HG03469 (cell line): ENCODE measurements around the gene TRDN.

Source experiments
- ATAC-seq: cut with Tn5 transposase; IDR thresholded peaks from one replicate; pipeline ENCODE4 v1.9.1; 2021; ENCODE audit warnings: mild to moderate bottlenecking, moderate library complexity, moderate number of reproducible peaks; ENCODE audit not compliant: unreplicated experiment

Gene TRDN

GRCh38 chr6:123636782-123637181 is at the start of gene TRDN:
Gene TRDN, minus strand, starts transcription at chr6:123636950. Its CDS starts 175 bp downstream, at chr6:123636775.
- ATAC-seq: no peak

GRCh38 chr6:123681957-123682462 is 45.3 kb upstream of the TRDN start:
- no peak for ATAC-seq

DNA sequence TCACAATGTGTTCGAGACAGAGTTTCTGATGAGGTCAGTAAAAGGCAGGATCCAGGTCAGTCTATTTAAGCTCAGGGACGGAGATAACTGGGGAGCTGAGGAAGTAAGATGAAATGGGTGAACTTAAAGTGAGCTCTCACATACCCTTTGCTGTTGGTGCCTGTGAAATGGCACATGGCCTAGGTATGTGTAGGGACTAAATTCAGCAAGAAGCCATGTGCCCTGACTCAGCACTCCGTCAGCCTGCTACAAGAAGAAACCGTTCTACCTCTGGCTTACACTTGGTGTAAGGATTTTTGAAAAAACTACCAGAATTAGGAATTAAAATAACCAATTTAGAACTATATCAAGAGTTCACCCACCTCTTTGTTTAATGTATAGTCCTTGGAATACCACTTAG is 41.1 kb upstream of the TRDN start:
- no peak for ATAC-seq

GRCh38 chr6:123676793-123677192 is 40.0 kb upstream of the TRDN start:
- no peak for ATAC-seq

DNA sequence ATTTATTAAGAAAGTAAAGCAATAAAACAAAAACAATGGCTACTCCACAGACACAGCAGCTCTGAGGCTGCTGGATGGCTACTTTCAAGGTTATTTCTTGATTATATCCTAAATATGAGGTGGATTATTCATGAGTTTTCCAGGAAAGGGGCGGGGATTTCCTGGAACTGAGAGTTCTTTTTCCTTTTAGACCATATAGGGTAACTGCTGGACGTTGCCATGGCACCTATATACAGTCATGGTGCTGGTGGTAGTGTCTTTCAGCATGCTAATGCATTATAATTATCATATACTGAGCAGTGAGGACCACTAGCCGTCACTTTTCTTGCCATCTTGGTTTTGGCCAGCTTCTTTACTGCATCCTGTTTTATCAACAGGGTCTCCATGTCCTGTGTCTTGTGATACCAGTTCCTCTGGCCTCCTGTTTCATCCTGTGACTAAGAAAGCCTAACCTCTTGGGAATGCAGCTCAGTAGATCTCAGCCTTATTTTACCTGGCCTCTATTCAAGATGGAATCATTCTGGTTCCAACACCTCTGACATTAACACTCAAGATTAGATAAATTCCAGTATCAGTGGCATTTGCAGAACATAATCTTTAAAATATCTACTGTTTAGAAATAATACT is 32.3 kb upstream of the TRDN start:
- no peak for ATAC-seq

DNA sequence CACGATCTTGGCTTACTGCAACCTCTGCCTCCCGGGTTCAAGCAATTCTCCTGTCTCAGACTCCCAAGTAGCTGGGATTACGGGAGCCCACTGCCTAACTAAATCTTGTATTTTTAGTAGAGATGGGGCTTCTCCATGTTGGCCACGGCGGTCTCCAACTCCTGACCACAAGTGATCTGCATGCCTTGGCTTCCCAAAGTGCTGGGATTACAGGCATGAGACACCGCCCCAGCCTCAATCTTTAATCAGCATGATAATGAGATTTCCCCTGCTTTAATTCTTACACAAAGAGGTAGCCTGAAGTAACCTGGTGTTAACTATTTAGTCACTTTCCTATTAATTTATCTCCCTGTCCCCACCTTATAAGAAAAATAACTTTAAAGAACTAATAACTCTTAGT is 31.3 kb upstream of the TRDN start:
- ATAC-seq: no peak

DNA sequence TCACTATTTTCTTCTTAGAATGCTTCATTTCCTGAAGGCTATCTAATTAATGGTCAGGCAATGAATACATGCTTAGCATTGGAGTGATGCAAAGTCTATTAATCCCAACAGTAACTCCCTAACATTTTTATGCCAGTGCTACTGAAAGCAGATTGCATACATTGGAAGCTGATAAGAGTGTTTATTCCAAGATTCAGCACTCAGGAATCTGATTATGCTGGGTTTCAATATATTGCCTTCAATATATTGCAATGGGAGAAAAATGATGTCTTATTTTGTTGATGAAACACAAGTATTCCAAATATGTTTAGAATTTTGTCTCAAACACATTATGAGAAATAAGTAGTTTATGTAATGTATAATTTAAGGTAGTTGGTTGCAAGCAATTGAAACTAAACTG is 26.7 kb upstream of the TRDN start:
- ATAC-seq: no peak

DNA sequence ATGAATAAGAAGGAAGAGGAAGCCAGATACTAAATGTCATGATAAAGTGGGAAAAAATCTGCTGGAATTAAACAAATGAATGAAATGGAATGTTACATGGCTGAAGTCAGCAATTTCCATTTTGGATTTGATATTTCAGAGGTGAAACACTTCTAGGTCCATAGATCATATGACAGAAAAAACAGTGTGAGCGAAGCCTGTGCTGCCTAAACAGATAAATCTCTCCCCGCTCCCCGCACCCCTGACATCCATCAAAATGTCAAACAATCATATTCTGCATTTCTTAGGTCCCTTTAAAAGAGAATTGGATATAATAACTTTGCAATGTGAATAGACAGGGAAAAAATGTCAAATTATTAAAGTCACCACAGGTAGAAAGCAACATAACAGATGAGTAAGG is 26.0 kb upstream of the TRDN start:
- ATAC-seq: no peak

DNA sequence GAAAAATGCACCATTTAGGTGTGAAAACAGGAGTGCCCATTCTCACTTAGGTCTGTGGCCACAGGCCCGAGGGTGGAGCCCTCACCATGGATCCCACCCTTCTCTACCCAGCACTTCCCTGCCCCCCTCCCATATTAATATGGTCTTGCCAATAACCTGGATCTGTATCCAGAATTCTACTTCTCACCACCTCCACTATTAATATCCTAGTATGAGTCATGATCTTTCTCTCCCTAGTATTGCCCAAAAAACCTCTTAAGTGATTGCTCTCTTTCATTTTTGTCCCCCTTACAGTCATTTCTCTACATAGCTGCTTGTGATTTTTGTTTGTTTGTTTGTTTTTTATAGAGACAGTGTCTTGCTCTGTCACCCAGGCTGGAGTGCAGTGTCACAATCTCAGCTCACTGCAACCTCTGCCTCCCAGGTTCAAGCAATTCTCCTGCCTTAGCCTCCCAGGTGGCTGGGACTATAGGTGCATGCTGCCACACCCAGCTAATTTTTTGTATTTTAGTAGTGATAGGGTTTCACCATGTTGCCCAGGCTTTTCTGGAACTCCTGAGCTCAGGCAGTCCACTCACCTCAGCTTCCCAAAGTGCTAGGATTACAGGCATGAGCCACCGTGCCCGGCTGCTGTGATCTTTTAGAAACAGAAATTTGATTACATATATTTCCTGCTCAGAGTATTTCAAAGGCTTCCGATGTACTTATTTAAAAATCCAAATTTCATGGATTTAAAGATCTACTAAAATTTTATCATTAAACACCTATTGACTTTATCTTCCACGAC is 24.5 kb upstream of the TRDN start:
- ATAC-seq: no peak

- ATAC-seq: no peak
Measured at GRCh38 chr6:123659960-123660748, 23.4 kb upstream of the TRDN start.

DNA sequence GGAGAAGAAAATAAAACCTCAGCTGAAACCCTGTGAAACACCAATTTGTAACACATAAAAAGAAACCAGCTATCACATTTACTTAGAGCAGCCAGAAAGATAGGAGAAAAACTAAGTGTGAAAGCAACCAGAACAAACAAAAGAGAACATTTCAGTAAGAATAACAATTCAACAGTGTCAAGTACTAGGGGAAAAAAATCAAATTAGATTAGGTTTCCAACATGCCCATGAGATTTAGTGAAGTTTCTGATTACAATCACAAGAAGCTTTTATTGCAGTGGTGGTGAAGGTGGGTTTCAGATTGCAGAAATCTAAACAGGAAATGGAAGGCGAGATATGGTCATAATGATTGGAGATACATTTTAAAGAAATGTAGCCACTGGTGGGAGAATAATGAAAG is 22.1 kb upstream of the TRDN start:
- ATAC-seq: no peak

GRCh38 chr6:123655521-123656306 is 19.0 kb upstream of the TRDN start:
- peak; percentile 79 for ATAC-seq

GRCh38 chr6:123648723-123649122 is 12.0 kb upstream of the TRDN start:
- no peak for ATAC-seq

- no peak for ATAC-seq
Measured at GRCh38 chr6:123648020-123648580, 11.3 kb upstream of the TRDN start.

DNA sequence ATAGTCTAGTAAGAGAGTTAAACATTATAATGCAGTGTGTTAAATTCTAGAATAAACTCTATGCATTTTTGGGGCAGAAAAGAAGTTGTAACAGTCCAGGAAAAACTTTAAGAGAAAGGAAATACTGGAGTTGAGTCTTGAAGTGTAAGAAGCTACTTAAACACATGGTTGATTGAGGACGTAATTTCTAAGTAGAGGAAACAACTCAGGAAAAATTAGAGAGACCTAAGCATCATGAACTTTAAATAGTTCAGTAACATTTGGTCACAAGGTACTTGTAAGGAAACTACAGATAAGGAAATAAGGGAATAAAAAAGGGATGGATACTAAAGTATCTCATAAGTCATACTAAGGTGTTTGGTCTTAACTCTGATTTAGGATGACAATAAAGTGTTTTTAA is 4.7 kb upstream of the TRDN start:
- ATAC-seq: no peak

DNA sequence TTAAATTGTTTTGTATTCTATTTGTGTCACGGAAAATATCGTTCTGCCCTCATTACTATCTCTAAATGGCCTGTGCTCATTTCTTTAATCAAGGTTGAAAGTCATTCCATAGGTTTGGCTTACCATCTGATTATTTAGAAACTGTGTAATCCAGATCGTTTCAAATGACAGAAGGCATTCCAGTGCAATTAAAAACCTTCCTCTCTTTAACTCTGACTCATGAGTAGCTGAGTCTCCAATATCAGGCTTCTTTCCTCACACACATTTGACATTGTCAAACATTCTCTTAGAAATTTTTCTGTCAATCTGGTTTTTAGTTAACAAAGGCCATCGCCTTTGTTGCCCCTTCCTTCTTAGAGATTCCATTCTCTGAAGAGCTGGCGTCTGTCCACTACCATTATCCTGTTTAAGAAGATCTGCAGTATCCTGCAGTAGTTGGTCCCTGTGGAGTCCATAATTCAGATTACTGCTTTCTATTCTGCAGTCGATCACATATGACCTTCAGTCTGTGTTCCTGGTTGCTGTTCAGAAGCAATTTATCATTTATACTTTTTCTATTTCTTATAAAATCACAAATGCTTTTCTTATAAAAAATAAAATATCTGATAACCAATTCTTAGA is 3.9 kb upstream of the TRDN start:
- no peak for ATAC-seq

GRCh38 chr6:123638865-123639264 is 2.1 kb upstream of the TRDN start:
- ATAC-seq: no peak

DNA sequence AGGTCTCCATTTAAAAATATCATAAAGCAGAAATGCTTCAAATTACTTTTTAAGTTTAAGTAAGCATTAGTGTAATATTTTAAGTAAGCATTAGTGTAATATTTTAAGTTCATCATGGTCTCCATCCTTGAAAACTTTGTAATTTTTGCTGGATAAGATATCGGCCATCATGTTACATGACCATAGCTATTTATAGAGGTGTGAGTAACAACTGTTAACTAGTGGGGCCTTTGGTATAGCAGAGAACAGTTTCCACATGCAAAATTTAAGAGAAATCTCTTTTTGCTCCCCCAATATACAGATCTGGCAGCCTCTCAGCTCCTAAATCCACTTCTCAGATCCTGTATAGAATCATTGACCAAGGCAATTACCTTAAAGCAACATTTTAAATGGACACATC is 468 bp downstream of the TRDN start:
- no peak for ATAC-seq

GRCh38 chr6:123635567-123635966 is 1.2 kb downstream of the TRDN start:
- no peak for ATAC-seq

DNA sequence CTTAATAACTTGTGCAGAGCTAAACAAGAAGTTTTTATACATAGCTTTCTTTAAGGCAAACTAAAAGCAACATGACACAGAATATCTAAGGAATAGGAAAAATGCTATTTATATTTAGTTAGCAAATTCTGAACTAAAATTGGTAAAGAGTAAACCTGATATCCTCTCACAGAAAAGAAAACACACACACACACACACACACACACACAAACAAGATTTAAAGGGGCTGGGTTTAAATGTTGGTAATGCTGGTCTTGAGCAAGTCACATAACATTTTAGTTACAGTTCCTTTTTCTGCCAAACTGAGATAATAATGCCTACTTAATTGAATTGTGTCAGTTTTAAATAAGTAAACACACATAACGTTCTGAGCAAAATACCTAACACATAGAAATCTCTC is 1.6 kb downstream of the TRDN start:
- no peak for ATAC-seq
